ENCODE data around the gene TELO2.

The TELO2 gene

GRCh38 chr16:1508494-1509187, 15.5 kb downstream of the TELO2 start:
- H3K27me3 Mint-ChIP-seq = no peaks in the 10 kb centered on the region

DNA sequence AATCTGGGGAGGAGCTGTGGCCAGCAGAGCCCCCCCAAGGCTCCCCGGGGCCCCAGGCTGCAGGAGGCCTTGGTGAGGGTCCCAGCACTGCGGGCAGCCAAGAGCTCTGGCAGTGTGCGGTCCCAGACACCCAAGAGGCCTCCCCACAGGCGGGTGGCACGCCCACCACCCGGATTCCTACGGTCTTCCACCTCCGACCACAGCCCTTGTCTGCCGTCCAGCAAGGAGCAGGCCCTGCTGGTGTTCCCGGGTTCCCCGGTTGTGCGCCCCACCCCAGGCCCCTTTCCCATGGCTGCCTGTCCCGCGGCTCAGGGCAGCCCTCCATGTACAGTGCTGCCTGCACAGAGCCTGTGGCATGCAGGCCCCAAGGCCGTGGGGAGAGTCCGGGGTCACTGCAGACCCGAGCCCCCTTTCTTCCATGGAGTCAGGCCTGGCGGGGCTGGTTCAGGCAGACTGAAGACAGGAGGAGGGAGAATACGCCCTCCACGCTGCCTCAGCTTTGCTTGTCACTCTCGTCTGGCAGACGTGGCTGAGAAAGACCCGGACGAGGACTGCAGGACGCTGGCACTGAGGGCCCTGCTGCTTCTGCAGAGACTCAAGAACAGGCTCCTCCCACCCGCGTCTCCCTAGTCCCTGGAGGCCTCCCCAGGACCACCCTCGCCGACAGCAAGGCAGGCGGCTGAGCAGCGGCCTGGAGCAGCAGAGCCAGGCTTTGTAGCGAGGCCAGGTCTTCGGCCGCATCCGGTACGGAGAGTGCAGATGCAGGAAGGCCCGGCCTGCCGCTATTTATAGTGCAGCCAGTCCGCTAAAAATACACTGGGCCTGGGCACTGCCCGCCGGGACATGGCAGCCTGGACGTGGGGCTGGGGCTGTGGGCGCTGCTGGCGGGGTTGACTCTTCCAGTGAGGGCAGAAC, 16.4 kb downstream of the TELO2 start:
- no peak for ATAC-seq
- no peaks in the 10 kb centered on the region for H3K4me1 Mint-ChIP-seq
- no peaks in the 10 kb centered on the region for H3K27me3 Mint-ChIP-seq
- no peaks in the 10 kb centered on the region for H3K9me3 Mint-ChIP-seq
- H3K27ac Mint-ChIP-seq = no peak overlapping the region
- H3K36me3 Mint-ChIP-seq (ENCODE audit: low read depth) = peaks cover 11% of the 10 kb centered on the region
- no peak for DNase-seq
- H3K4me3 Mint-ChIP-seq = no peak overlapping the region

More at GRCh38 chr16:1508494-1509187, 15.5 kb downstream of the TELO2 start:
- ATAC-seq (no peak), DNase-seq (no peak)
- Mint-ChIP-seq H3K36me3 (ENCODE audit: low read depth) (peaks cover 11% of the 10 kb centered on the region), H3K9me3 (no peaks in the 10 kb centered on the region), H3K4me3 (no peak overlapping the region), H3K4me1 (no peaks in the 10 kb centered on the region), H3K27ac (no peak overlapping the region)

DNA sequence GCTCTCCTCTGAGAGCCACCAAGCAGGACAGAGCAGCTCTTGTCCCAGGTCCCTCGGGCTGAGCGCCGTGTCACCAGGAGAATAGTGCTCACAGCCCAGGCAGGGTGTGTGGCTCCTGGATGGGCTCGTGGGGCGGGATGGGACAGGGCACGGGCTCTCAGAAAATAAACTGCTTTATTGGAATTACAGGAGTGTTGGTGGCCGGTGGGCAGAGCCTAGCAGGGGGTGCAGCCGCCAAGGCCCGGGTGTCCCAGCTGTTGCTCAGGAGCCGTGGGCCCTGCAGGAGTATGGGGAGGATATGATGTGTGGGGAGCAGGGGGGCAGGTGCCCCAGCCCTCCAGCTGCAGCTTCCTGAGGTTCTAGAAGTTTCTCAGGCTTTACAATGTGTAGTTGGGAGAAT, 17.1 kb downstream of the TELO2 start:
- H3K4me1 Mint-ChIP-seq = no peaks in the 10 kb centered on the region
- H3K27ac Mint-ChIP-seq = no peak overlapping the region
- no peaks in the 10 kb centered on the region for H3K27me3 Mint-ChIP-seq
- H3K4me3 Mint-ChIP-seq = no peak overlapping the region
- no peak for DNase-seq
- ATAC-seq = no peak
- no peaks in the 10 kb centered on the region for H3K9me3 Mint-ChIP-seq
- peaks cover 13% of the 10 kb centered on the region for H3K36me3 Mint-ChIP-seq (ENCODE audit: low read depth)

- Mint-ChIP-seq H3K9me3 (no peaks in the 10 kb centered on the region), H3K4me3 (no peak overlapping the region), H3K27ac (no peak overlapping the region), H3K27me3 (no peaks in the 10 kb centered on the region), H3K36me3 (ENCODE audit: low read depth) (peaks cover 13% of the 10 kb centered on the region), H3K4me1 (no peaks in the 10 kb centered on the region)
- no peak for DNase-seq
- ATAC-seq = no peak
Measured at GRCh38 chr16:1510941-1511351, 17.8 kb downstream of the TELO2 start.

- ATAC-seq = no peak
- H3K9me3 Mint-ChIP-seq = no peaks in the 10 kb centered on the region
- no peak overlapping the region for H3K27ac Mint-ChIP-seq
- H3K36me3 Mint-ChIP-seq (ENCODE audit: low read depth) = peaks cover 13% of the 10 kb centered on the region
- no peaks in the 10 kb centered on the region for H3K4me1 Mint-ChIP-seq
- H3K4me3 Mint-ChIP-seq = no peak overlapping the region
- DNase-seq = no peak
- H3K27me3 Mint-ChIP-seq = no peaks in the 10 kb centered on the region
Measured at GRCh38 chr16:1511662-1512569, 18.8 kb downstream of the TELO2 start.

DNA sequence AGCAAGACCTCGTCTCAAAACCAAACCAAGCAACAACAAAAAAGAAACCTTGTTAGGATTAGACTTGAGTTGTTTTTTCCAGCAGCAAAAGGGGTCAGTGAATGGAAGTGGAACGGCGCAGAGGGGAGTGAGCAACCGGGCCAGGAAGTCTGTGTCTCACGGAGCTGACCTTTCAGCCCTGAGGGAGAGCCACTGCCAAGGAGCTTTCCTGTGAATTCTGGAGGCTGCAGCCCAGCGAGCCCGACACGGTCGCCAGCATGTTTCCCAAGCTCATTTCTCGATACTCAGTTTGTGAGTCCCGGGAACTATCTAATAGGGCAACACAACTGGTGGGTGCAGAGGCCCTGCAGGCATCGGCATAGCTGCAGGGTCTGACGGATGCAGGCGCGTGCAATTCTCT, 19.6 kb downstream of the TELO2 start:
- no peaks in the 10 kb centered on the region for H3K4me1 Mint-ChIP-seq
- H3K9me3 Mint-ChIP-seq = no peaks in the 10 kb centered on the region
- no peak overlapping the region for H3K4me3 Mint-ChIP-seq
- H3K36me3 Mint-ChIP-seq (ENCODE audit: low read depth) = peaks cover 13% of the 10 kb centered on the region
- ATAC-seq = no peak
- no peak overlapping the region for H3K27ac Mint-ChIP-seq
- no peaks in the 10 kb centered on the region for H3K27me3 Mint-ChIP-seq
- no peak for DNase-seq

DNA sequence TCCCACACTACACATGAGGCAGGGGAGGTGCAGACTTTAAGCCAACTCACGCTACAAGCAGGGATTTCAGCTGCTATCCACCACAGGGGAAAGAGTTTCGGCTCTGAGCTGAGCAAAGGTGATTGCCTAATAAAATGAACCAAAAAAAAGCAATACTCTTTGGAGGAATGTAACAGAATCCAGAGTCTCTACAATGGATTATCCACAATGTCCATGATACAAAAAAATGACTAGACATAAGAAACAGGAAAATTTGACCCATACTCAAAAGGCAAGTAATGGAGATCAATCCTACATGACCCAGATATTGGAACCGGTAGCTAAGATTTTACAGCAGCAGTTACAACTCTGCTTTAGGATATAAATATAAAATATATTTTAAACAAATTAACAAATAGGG, 21.3 kb downstream of the TELO2 start:
- H3K27ac Mint-ChIP-seq = no peak overlapping the region

GRCh38 chr16:1518626-1519135, 25.5 kb downstream of the TELO2 start:
- no peaks in the 10 kb centered on the region for H3K27me3 Mint-ChIP-seq
- H3K4me3 Mint-ChIP-seq = no peak overlapping the region
- H3K36me3 Mint-ChIP-seq (ENCODE audit: low read depth) = peaks cover 4% of the 10 kb centered on the region
- DNase-seq (no peak), ATAC-seq (no peak)
- no peaks in the 10 kb centered on the region for H3K4me1 Mint-ChIP-seq
- no peak overlapping the region for H3K27ac Mint-ChIP-seq
- no peaks in the 10 kb centered on the region for H3K9me3 Mint-ChIP-seq

More for the DNA sequence above, 21.3 kb downstream of the TELO2 start:
- H3K4me1 Mint-ChIP-seq = no peaks in the 10 kb centered on the region
- peaks cover 15% of the 10 kb centered on the region for H3K36me3 Mint-ChIP-seq (ENCODE audit: low read depth)
- no peaks in the 10 kb centered on the region for H3K9me3 Mint-ChIP-seq
- no peak for ATAC-seq
- H3K4me3 Mint-ChIP-seq = no peak overlapping the region
- no peaks in the 10 kb centered on the region for H3K27me3 Mint-ChIP-seq
- no peak for DNase-seq

DNA sequence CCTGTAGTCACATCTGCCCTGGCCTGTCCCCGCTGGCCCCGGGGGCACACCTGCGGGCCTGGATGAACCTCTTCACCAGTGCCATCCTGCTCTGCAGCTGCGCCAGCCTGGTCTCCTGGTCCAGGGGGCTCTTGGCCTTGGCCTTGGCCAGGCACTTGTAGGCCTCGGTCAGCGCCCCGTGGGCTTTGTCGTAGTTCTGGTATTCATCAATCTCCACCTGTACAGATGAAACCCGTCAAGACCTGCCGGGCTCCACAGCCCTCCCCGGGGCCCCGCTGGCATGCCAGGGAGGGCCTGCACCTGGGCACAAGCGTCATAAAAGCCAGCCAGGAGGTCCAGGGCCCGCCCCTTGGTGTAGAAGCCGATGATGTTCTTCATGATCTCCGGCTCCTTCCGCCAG, 26.7 kb downstream of the TELO2 start:
- Mint-ChIP-seq H3K4me3 (no peak overlapping the region), H3K27me3 (no peaks in the 10 kb centered on the region), H3K4me1 (no peaks in the 10 kb centered on the region), H3K9me3 (no peaks in the 10 kb centered on the region), H3K27ac (no peak overlapping the region), H3K36me3 (ENCODE audit: low read depth) (peaks cover 4% of the 10 kb centered on the region)
- ATAC-seq (no peak), DNase-seq (no peak)

GRCh38 chr16:1520461-1520860, 27.3 kb downstream of the TELO2 start:
- DNase-seq (no peak), ATAC-seq (no peak)
- H3K27me3 Mint-ChIP-seq = no peaks in the 10 kb centered on the region
- no peaks in the 10 kb centered on the region for H3K9me3 Mint-ChIP-seq
- no peak overlapping the region for H3K4me3 Mint-ChIP-seq
- peaks cover under 1% of the 10 kb centered on the region for H3K4me1 Mint-ChIP-seq
- no peak overlapping the region for H3K27ac Mint-ChIP-seq
- H3K36me3 Mint-ChIP-seq (ENCODE audit: low read depth) = peaks cover 2% of the 10 kb centered on the region

DNA sequence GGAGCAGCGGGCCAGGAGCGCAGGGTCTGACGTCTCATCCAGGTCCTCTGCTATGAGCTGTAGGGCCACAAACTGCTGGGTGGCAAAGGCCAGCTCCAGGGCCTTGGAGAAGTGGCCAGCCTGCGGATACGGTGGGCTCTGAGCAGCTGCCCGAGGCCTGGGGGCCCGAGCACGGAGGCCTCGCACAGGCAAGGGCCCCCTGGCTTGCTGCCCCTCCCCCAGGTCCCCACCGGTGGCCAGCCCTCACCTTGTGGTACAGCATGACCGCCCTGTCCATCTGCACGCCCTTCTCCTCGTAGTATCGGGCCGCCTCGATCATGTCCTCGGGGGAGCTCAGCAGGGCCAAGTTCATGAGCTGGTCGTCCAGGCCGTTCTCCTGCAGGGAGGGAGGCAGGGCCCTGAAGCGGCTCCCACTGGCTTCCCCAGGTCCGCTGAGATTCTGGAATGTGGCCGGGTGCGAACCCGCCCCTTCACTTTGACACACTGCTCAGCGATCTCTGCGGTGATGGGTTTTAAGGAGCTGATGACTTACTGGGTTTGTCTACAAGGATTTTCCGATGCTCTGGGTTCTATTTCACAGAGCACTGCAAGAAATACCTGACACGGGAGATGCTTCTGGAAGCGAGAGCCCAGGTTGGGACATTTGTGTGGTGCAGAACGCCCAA, 30.6 kb downstream of the TELO2 start:
- no peaks in the 10 kb centered on the region for H3K27me3 Mint-ChIP-seq
- no peaks in the 10 kb centered on the region for H3K9me3 Mint-ChIP-seq
- DNase-seq (no peak), ATAC-seq (no peak)
- no peak overlapping the region for H3K27ac Mint-ChIP-seq
- no peak overlapping the region for H3K4me3 Mint-ChIP-seq
- no peaks in the 10 kb centered on the region for H3K36me3 Mint-ChIP-seq (ENCODE audit: low read depth)
- H3K4me1 Mint-ChIP-seq = peaks cover 9% of the 10 kb centered on the region

DNA sequence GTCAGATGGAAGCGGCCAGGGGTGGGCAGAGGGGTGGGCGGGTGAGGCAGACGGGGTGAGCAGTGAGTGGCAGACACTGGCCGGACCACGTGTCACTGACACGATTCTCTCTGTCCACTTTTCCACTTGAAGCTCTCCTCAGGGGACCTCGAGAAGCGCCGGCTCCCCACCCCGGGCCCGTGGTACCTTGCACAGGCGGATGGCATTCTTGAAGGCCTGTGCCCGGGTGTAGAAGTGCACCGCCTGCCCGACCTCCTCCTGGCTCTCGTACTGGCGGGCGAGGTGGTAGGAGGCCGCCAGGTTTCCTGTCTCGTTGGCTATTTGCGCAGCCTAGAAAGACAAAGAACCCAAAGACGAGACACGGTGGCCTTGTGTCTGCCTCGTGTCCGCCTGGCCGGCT, 31.2 kb downstream of the TELO2 start:
- Mint-ChIP-seq H3K9me3 (no peaks in the 10 kb centered on the region), H3K27me3 (no peaks in the 10 kb centered on the region), H3K4me1 (peaks cover 9% of the 10 kb centered on the region), H3K27ac (no peak overlapping the region), H3K4me3 (no peak overlapping the region), H3K36me3 (ENCODE audit: low read depth) (no peaks in the 10 kb centered on the region)
- no peak for DNase-seq
- ATAC-seq = no peak

DNA sequence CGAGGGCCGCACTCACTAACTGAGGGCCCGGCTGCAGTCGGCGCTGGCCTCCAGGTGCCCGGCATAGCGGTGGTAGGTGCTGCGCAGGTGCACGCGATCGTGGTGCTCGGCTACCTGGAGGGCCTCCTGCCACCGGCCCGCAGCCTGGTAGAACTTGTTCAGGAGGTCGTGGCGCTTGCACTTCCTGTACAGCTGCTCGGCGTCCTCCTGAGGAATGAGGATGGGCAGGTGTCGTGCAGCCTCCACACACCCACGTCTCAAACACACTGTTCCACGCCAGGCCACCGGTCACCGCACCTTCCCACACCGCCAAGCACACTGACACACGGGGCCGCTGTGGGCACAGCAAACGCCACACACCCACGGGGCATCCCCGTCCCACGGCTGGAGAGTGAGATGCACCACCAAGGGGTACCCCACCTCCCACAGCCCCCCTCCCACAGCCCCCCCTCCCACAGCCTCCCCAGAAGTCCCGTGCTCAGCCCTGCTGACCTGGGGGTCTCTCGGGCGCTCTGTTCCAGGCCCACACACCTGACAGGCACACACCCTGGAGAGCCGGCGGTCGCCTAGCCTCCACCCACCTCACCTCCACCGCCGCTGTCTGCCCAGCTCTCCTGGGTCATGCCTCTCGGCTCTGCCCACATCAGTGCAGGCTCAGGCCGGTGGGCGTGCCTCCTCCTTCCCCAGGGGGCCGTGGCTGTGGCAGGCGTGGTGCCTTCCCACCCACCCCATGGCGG, 32.9 kb downstream of the TELO2 start:
- Mint-ChIP-seq H3K27me3 (no peaks in the 10 kb centered on the region), H3K27ac (no peak overlapping the region), H3K36me3 (ENCODE audit: low read depth) (no peaks in the 10 kb centered on the region), H3K4me3 (peak overlapping the region; percentile 63), H3K4me1 (peaks cover 9% of the 10 kb centered on the region), H3K9me3 (no peaks in the 10 kb centered on the region)
- DNase-seq (no peak), ATAC-seq (peak; percentile 35)
